DND-41 (cell line): ENCODE results near the gene CHN1.

Source experiments
- CTCF ChIP-seq: IDR thresholded peaks from 2 replicates; pipeline ENCODE4 v1.5.1; 2012; ENCODE audit warnings: borderline replicate concordance, low read length, moderate library complexity, mild to moderate bottlenecking; ENCODE audit not compliant: poor library complexity, severe bottlenecking; ENCODE audit errors: extremely low read depth
- EZH2 ChIP-seq: IDR thresholded peaks from 3 replicates; pipeline ENCODE4 v1.6.1; 2012; ENCODE audit warnings: borderline replicate concordance, low read depth, mild to moderate bottlenecking, moderate library complexity, low read length, inconsistent platforms; ENCODE audit not compliant: severe bottlenecking

- TF ChIP-seq CTCF (no peak), EZH2 (no peak)
Measured at GRCh38 chr2:174761837-174762236, 243.3 kb downstream of the CHN1 start.
